Esophagus muscularis mucosa (tissue), 4 donors: ENCODE data around the gene GLRA2.

ENCODE experiments used
- CTCF ChIP-seq, 3 experiments: fragments of 200-600 bp in 2 of 3; fragments of 450-650 bp in 1 of 3; sonication (generic) in 2 of 3; IDR thresholded peaks; one replicate each; pipeline ENCODE4 v1.5.1; 2017 to 2019; ENCODE audit warnings: antibody characterized with exemption in 3 of 3, mild to moderate bottlenecking in 2 of 3, moderate library complexity in 1 of 3
- EP300 ChIP-seq: sonication (generic); formaldehyde crosslinking; IDR thresholded peaks from one replicate; pipeline ENCODE4 v1.6.1; 2017; ENCODE audit warnings: antibody characterized with exemption
- POLR2A ChIP-seq: fragments of 450-650 bp; IDR thresholded peaks from one replicate; pipeline ENCODE4 v1.6.1; 2017; ENCODE audit warnings: antibody characterized with exemption, moderate library complexity, mild to moderate bottlenecking, low read depth

- TF ChIP-seq CTCF (IDR thresholded peaks at IDR 0.05): no peak
- no peak for TF ChIP-seq EP300
- TF ChIP-seq POLR2A: no peak
These were observed 146.2 kb downstream of the GLRA2 start for GRCh38 chrX:14675500-14675899.
